Mesodermal cell (in vitro differentiated cells): ENCODE results near the gene KAZN.

ENCODE experiments used
- H3K27ac ChIP-seq: 2 replicates; pipeline ENCODE4 v1.7.0; 2013; ENCODE audit warnings: mild to moderate bottlenecking, low read depth, low read length, moderate library complexity; ENCODE audit not compliant: severe bottlenecking
- H3K36me3 ChIP-seq: 2 replicates; pipeline ENCODE4 v1.7.1; 2013; ENCODE audit warnings: mild to moderate bottlenecking, low read length, moderate library complexity; ENCODE audit not compliant: control insufficient read depth, insufficient read depth
- H3K4me1 ChIP-seq: one replicate; pipeline ENCODE4 v1.7.1; 2013; ENCODE audit warnings: mild to moderate bottlenecking, low read length; ENCODE audit not compliant: insufficient read depth, control insufficient read depth, poor library complexity, severe bottlenecking
- H3K4me3 ChIP-seq: 2 replicates; pipeline ENCODE4 v1.7.0; 2013; ENCODE audit warnings: low read length, control low read depth, mild to moderate bottlenecking; ENCODE audit not compliant: insufficient read depth, poor library complexity, severe bottlenecking; ENCODE audit errors: extremely low read depth
- H3K9me3 ChIP-seq: 2 replicates; pipeline ENCODE4 v1.7.1; 2013; ENCODE audit warnings: mild to moderate bottlenecking, low read length, moderate library complexity; ENCODE audit not compliant: control insufficient read depth
- WGBS, 2 experiments: methylation state at CpG; one replicate each; pipeline ENCODE4 v1.1.5; 2013; ENCODE audit warnings: missing lambda C conversion rate in 2 of 2; ENCODE audit not compliant: insufficient coverage in 2 of 2; 5-methylcytosine and 5-hydroxymethylcytosine counted together

KAZN gene

DNA sequence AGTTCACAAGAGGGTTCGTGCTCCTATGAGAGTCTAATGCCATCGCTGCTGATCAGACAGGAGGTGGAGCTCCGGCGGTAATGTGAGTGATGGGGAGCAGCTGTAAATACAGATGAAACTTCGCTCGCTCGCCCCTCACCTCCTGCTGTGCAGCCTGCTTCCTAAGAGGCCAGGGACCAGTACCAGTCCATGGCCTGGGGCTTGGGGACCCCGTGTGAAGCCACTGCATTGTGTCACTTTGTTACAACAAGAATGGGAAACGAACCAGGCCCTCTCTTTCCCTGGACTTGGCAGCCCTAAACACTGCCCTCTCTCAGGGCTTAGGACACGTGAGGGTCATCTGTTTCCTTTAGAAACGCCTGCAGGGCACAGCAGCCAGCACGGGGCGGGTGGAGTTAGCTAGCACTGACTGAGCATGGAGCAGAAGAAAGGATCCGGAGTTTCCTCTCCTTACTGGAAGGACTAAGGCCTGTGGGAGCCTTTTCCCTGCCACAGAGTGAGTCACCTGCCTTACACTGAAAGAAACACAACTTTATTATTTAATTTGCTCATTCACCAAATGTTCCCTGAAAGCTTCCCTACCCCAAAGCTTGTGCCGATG is 369.9 kb downstream of the KAZN start:
- no peak overlapping the region for H3K4me3 ChIP-seq
- peak overlapping the region; percentile 75 for H3K27ac ChIP-seq
- peaks cover 9% of the 10 kb centered on the region for H3K9me3 ChIP-seq
- WGBS, 2 experiments = 65 to 78% methylated on average over 12 to 14 of the region's 15 CpGs
- peaks cover 20% of the 10 kb centered on the region for H3K36me3 ChIP-seq
- H3K4me1 ChIP-seq = peaks cover 28% of the 10 kb centered on the region

DNA sequence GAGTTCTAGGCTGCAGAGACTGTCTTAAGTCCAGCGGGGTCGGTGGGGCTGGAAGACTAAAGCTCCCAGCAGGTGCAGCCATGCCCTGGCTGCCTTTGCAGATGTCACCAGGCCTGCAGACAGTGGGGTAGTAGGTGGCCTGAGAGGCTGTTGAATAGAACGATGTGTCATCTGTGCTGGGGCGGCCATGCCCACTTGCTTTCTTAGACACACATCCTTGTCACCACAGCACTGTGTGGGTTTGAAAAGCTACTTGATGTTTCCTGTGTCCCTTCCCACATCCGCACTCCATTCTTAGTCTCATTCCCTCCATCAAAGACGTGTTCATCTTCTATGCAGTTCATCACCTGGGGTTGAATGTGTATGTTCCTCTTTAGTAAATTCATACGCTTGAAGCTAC is 370.5 kb downstream of the KAZN start:
- H3K4me1 ChIP-seq = peaks cover 28% of the 10 kb centered on the region
- peaks cover 20% of the 10 kb centered on the region for H3K36me3 ChIP-seq
- no peak overlapping the region for H3K4me3 ChIP-seq
- H3K9me3 ChIP-seq = peaks cover 13% of the 10 kb centered on the region
- H3K27ac ChIP-seq = peak overlapping the region; percentile 75
- WGBS, 2 experiments = 77 to 93% methylated on average over 3 to 4 of the region's 7 CpGs

DNA sequence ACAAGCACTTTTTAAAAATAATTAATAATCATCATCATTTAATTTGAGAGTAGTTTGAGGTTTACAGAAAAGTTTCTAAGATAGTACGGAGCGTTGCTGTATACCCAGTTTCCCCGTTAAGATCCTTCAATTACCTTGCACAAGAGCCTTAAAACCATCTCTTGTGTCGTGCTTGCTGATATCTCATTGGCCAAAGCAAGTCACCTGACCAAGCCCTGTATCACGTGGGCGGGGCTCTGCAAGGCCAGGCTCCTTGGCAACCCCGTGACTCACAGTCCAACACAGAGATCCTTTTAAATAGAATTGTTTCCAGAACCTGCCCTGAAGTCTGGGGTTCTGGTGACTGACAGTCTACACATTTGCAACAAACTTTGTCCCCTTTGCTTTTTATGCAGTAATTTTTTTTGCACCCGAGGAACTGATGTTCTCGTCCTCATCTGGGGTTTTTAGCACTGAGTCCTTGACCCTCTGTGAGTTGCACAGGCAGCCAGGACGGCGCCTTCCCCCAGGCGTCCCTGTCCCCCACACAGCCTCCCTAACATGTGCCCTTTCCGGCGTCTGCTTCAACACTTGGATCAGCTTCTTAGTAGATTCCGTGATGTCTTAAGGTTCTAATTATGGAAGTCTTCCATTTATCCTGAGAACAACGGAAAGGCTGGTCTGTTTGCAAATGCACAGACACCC is 371.8 kb downstream of the KAZN start:
- H3K9me3 ChIP-seq = peaks cover 19% of the 10 kb centered on the region
- H3K4me3 ChIP-seq = no peak overlapping the region
- H3K27ac ChIP-seq = peak overlapping the region; percentile 77
- H3K4me1 ChIP-seq = peaks cover 28% of the 10 kb centered on the region
- 82 to 86% methylated on average over 11 of the region's 16 CpGs for WGBS, 2 experiments
- peaks cover 20% of the 10 kb centered on the region for H3K36me3 ChIP-seq

DNA sequence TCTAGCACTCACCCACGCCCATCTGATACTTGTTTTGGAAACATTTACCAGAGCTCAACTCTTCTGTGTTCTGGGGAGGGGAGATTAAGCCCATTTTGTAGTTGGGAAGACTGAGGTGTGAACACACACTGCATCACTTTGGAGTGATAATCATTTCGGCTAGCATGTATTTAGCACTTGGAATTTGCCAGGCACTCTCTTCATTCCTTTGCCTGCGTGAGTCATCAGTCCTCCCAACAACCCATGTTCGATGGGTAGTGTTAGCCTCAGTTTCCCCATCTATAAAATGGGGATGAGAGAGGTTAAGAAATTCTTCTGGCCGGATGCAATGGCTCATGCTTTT is 372.3 kb downstream of the KAZN start:
- peaks cover 19% of the 10 kb centered on the region for H3K9me3 ChIP-seq
- H3K4me3 ChIP-seq = no peak overlapping the region
- peak overlapping the region; percentile 77 for H3K27ac ChIP-seq
- WGBS, 2 experiments = 89 to 94% methylated on average over 3 to 4 of the region's 5 CpGs
- H3K4me1 ChIP-seq = peaks cover 28% of the 10 kb centered on the region
- peaks cover 20% of the 10 kb centered on the region for H3K36me3 ChIP-seq

DNA sequence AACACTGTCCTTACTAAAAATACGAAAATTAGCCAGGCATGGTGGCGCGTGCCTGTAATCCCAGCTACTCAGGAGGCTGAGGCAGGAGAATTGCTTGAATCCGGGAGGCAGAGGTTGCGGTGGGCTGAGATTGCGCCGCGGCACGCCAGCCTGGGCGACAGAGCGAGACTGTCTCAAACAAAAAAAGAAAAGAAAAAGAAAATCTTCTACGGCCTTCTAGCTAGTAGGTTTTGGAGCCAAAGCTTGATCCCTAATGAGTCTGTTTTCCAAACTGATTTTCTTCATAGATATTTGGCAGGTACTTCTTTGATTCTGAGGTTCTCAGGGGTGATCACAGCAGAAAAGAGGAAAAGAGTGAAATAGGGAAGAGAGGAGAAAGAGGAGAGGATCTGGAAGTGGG is 372.7 kb downstream of the KAZN start:
- WGBS, 2 experiments = 97 to 100% methylated on average over 10 to 11 of the region's 12 CpGs
- H3K4me3 ChIP-seq = no peak overlapping the region
- peak overlapping the region; percentile 36 for H3K27ac ChIP-seq
- H3K36me3 ChIP-seq = peaks cover 18% of the 10 kb centered on the region
- H3K4me1 ChIP-seq = peaks cover 28% of the 10 kb centered on the region
- H3K9me3 ChIP-seq = peaks cover 19% of the 10 kb centered on the region

DNA sequence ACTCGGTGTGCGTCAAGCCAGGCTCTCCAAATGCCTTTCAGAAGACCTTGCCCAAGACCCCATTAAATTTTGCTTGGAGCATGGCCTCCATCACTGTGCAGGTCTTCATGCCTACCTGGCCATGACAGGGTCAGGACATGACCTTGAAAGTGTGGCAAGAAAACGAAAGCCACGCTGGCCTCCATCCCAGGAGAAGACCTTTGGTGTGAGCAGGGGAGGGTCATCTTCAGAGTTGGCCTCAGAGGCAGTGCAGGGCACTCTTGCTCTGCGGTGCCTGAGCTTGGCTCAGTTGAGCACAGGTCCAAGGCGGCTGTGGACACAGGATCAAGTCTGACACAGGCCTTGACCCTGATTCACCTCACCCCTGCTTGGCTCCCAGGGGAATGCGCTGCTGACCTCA is 373.6 kb downstream of the KAZN start:
- H3K4me1 ChIP-seq = peaks cover 28% of the 10 kb centered on the region
- H3K4me3 ChIP-seq = no peak overlapping the region
- 92 to 93% methylated on average over 5 of the region's 7 CpGs for WGBS, 2 experiments
- peaks cover 15% of the 10 kb centered on the region for H3K9me3 ChIP-seq
- no peak overlapping the region for H3K27ac ChIP-seq
- H3K36me3 ChIP-seq = peaks cover 10% of the 10 kb centered on the region

DNA sequence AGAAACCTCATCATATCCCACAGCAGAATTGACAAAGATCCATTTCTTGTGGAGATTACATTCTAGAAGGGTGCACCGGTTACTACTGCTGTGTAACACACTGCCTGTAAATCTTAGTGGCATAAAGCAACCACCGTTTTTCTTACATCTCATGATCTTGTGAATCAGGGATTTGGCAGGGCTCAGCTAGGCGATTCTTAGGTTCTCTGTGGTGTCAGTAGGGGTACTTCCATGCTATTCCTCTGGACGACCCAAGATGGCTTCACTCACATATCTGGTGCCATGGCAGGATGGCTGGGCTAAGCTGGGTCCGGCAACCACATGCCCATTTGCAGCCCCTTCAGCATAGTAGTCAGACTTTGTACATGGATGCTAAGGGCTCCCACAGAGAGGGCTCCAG is 375.3 kb downstream of the KAZN start:
- 87 to 89% methylated on average over 3 to 5 of the region's 5 CpGs for WGBS, 2 experiments
- Histone ChIP-seq H3K9me3 (peaks cover 10% of the 10 kb centered on the region), H3K36me3 (peaks cover 4% of the 10 kb centered on the region), H3K4me3 (no peak overlapping the region), H3K27ac (no peak overlapping the region), H3K4me1 (peaks cover 19% of the 10 kb centered on the region)

DNA sequence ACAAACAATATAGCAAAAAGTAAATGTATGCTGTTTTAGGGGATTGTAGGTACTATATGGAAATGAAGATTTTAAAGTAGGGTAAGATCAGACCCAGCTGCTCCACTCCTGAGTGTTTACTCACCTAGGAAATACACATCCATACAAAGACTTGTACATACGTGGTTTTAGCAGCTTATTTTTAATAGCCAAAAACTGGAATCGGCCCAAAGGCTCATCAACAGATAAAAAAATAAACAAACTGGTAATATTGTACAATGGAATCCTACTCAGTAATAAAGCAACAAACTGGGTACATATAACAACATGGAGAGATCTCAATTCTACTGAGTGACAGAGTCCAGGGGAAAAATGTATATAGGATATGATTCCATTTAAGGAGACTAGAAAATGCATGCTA is 375.9 kb downstream of the KAZN start:
- peaks cover 16% of the 10 kb centered on the region for H3K4me1 ChIP-seq
- no peak overlapping the region for H3K27ac ChIP-seq
- WGBS, 2 experiments = 100% methylated on average over 1 of the region's 2 CpGs; no CpG with 5 or more reads in 1 of the 2 experiments
- H3K4me3 ChIP-seq = no peak overlapping the region
- peaks cover 4% of the 10 kb centered on the region for H3K36me3 ChIP-seq
- peaks cover 10% of the 10 kb centered on the region for H3K9me3 ChIP-seq

DNA sequence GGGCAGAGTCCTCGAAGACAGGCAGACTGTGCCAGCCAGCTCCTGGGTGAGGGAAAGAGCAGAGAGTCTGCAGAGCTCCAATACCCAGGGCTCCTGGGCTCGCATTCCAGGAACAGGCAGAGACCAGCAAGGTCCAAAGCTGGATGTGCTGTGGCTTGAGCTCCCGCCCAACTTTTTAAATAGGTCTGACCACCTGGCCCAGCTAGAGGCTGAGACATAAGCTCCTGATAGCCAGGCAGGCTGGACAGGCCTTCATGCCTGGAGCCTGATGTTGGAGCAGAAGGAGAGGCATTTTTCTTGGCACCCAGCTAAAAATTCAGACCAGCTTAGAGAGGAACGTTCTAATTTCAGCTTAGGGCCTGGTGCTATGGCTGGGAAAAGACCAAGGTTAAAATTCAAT is 376.6 kb downstream of the KAZN start:
- WGBS, 2 experiments = 94 to 96% methylated on average over 2 to 3 of the region's 4 CpGs

DNA sequence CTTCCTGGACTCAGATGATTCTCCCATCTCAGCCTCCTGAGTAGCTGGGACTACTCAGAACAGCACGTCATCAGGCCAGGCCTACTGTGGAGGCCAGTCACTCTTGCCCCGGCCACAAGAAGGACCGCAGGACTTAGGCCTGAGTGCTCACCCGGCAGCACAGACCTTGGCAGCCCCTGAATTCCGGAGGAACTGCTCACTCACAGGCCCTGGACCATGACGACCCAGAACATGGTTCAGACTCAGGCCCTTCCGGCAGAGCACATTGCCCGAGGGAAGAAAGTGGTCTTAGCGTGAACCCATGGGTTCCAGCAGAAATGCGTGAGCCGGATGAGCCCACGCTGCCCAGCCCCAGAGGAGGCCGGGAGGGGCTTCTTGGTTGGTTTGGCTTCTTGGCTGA is 377.8 kb downstream of the KAZN start:
- Histone ChIP-seq H3K9me3 (peaks cover 10% of the 10 kb centered on the region), H3K4me1 (peaks cover 21% of the 10 kb centered on the region), H3K4me3 (no peak overlapping the region), H3K36me3 (peaks cover 4% of the 10 kb centered on the region), H3K27ac (no peak overlapping the region)
- 90 to 92% methylated on average over 13 of the region's 13 CpGs for WGBS, 2 experiments

More for the DNA sequence above, 376.6 kb downstream of the KAZN start:
- Histone ChIP-seq H3K4me1 (peaks cover 16% of the 10 kb centered on the region), H3K27ac (no peak overlapping the region), H3K36me3 (peaks cover 4% of the 10 kb centered on the region), H3K4me3 (no peak overlapping the region), H3K9me3 (peaks cover 10% of the 10 kb centered on the region)

DNA sequence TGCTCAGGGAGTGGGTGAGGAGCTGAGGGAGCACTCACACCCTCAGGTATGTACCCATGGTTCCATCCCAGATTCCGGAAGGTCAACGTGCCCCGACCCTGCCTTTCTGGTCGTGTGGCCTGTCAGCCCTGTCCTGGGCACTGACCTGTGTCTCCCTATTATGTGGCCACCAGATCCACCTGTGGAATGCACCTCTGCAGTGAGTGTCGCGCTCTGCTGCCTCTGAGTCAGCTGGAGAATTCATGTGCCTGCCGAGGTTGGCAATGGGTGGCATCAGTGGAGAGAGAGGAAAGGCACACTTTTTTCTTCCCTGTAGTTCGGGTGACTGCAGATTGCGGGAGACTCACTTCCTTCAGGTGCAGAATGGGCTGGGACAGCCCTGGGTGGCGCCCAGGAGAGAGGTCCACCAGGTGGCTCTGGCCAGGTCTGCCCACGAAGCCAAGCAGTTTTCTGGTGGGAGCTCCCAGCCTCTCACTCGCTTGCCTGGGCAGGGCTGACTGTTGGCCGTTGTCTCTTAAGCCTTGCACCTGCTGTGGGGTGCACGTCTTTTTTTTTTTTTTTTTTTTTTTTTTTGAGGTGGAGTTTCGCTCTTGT is 378.9 kb downstream of the KAZN start:
- 92 to 95% methylated on average over 12 to 13 of the region's 15 CpGs for WGBS, 2 experiments
- peaks cover 10% of the 10 kb centered on the region for H3K4me1 ChIP-seq
- H3K4me3 ChIP-seq = no peak overlapping the region
- H3K9me3 ChIP-seq = peaks cover 10% of the 10 kb centered on the region
- H3K36me3 ChIP-seq = no peaks in the 10 kb centered on the region
- H3K27ac ChIP-seq = no peak overlapping the region
